HG02642 (cell line): ENCODE measurements around the gene RBM33.

Source experiments
- ATAC-seq: cut with Tn5 transposase; IDR thresholded peaks from one replicate; pipeline ENCODE4 v1.9.1; 2021; ENCODE audit warnings: mild to moderate bottlenecking; ENCODE audit not compliant: unreplicated experiment, poor library complexity

The RBM33 gene

GRCh38 chr7:155625557-155625956, 18.9 kb upstream of the RBM33 start:
- ATAC-seq: no peak

GRCh38 chr7:155629171-155629570, 15.3 kb upstream of the RBM33 start:
- no peak for ATAC-seq

- no peak for ATAC-seq
These were observed 13.3 kb upstream of the RBM33 start for GRCh38 chr7:155631155-155631554.

- ATAC-seq: no peak
These were observed 8.6 kb upstream of the RBM33 start for GRCh38 chr7:155635817-155636216.

- ATAC-seq: no peak
These were observed 7.3 kb upstream of the RBM33 start for GRCh38 chr7:155637155-155637554.

- no peak for ATAC-seq
These were observed 6.1 kb upstream of the RBM33 start for GRCh38 chr7:155638366-155638765.

GRCh38 chr7:155639958-155640520, 4.4 kb upstream of the RBM33 start:
- ATAC-seq: no peak

GRCh38 chr7:155640629-155641028, 3.8 kb upstream of the RBM33 start:
- ATAC-seq: no peak

GRCh38 chr7:155643804-155644177, 670 bp upstream of the RBM33 start:
- no peak for ATAC-seq

GRCh38 chr7:155644971-155645509, 579 bp downstream of the RBM33 start:
- ATAC-seq: peak; percentile 40

GRCh38 chr7:155645662-155646061, 1.2 kb downstream of the RBM33 start:
- ATAC-seq: no peak

GRCh38 chr7:155646669-155647068, 2.2 kb downstream of the RBM33 start:
- no peak for ATAC-seq

GRCh38 chr7:155647302-155647701, 2.8 kb downstream of the RBM33 start:
- ATAC-seq: no peak

GRCh38 chr7:155647734-155648133, 3.3 kb downstream of the RBM33 start:
- no peak for ATAC-seq

GRCh38 chr7:155648752-155649339, 4.4 kb downstream of the RBM33 start:
- no peak for ATAC-seq

- ATAC-seq: no peak
These were observed 5.1 kb downstream of the RBM33 start for GRCh38 chr7:155649588-155649987.

GRCh38 chr7:155652156-155653114, 8.0 kb downstream of the RBM33 start:
- no peak for ATAC-seq

GRCh38 chr7:155653803-155654202, 9.3 kb downstream of the RBM33 start:
- ATAC-seq: no peak

- ATAC-seq: no peak
These were observed 12.4 kb downstream of the RBM33 start for GRCh38 chr7:155656891-155657290.

- peak; percentile 81 for ATAC-seq
These were observed 15.7 kb downstream of the RBM33 start for GRCh38 chr7:155660059-155660757.

- peak; percentile 68 for ATAC-seq
These were observed 16.3 kb downstream of the RBM33 start for GRCh38 chr7:155660758-155661093.
